ENCODE measurements around the gene MIB1.

Gene MIB1

GRCh38 chr18:21911551-21911950 lies 171.0 kb downstream of the MIB1 start:
- no peak for DNase-seq (ENCODE audit: low read depth)
- H3K4me3 ChIP-seq (ENCODE audit: low read depth, low read length) = no peak overlapping the region
- TF ChIP-seq CTCF (IDR thresholded peaks at IDR 0.05; ENCODE audit: low read depth, low read length, missing control alignments) = no peak

- H3K4me3 ChIP-seq (ENCODE audit: low read depth, low read length) = no peak overlapping the region
- peak; percentile 8 for TF ChIP-seq CTCF (IDR thresholded peaks at IDR 0.05; ENCODE audit: low read depth, low read length, missing control alignments)
- no peak for DNase-seq (ENCODE audit: low read depth)
Observed at GRCh38 chr18:21912339-21913239, 172.0 kb downstream of the MIB1 start.

- peak; percentile 44 for TF ChIP-seq CTCF (IDR thresholded peaks at IDR 0.05; ENCODE audit: low read depth, low read length, missing control alignments)
- H3K4me3 ChIP-seq (ENCODE audit: low read depth, low read length) = no peak overlapping the region
- DNase-seq (ENCODE audit: low read depth) = no peak
Observed at GRCh38 chr18:21914739-21915319, 174.2 kb downstream of the MIB1 start.

GRCh38 chr18:21915546-21915945 lies 175.0 kb downstream of the MIB1 start:
- no peak overlapping the region for H3K4me3 ChIP-seq (ENCODE audit: low read depth, low read length)
- no peak for DNase-seq (ENCODE audit: low read depth)
- no peak for TF ChIP-seq CTCF (IDR thresholded peaks at IDR 0.05; ENCODE audit: low read depth, low read length, missing control alignments)

GRCh38 chr18:21916594-21916993 lies 176.0 kb downstream of the MIB1 start:
- no peak for TF ChIP-seq CTCF (IDR thresholded peaks at IDR 0.05; ENCODE audit: low read depth, low read length, missing control alignments)
- no peak overlapping the region for H3K4me3 ChIP-seq (ENCODE audit: low read depth, low read length)
- no peak for DNase-seq (ENCODE audit: low read depth)

GRCh38 chr18:21918693-21919092 lies 178.1 kb downstream of the MIB1 start:
- TF ChIP-seq CTCF (IDR thresholded peaks at IDR 0.05; ENCODE audit: low read depth, low read length, missing control alignments) = no peak
- DNase-seq (ENCODE audit: low read depth) = no peak
- no peak overlapping the region for H3K4me3 ChIP-seq (ENCODE audit: low read depth, low read length)
